Calu3 (cell line): ENCODE data around the gene DGKG. TPM values are rescaled to one million over a fixed set of nuclear protein-coding genes. Genes with fewer than 3 reads are reported as not detected.

Experiments used
- BruUV-seq: library from RNA; stranded (reverse); fragments of 400-500 nt; replicated peaks from 2 replicates; lab custom pipeline; 2021; lab: Mats Ljungman, UMichigan
- CTCF ChIA-PET: fragments of 300-600 bp; sonication (Branson Sonifier 250); formaldehyde crosslinking; loops from one replicate; lab custom pipeline; 2022; ENCODE audit warnings: antibody characterized with exemption; lab: Charles Lee
- DNase-seq: peaks from one replicate; pipeline ENCODE4 v3.0.0; 2022
- H3K27ac Mint-ChIP-seq: one replicate; pipeline ENCODE4 v1.8.0; 2022; ENCODE audit warnings: mixed read lengths; ENCODE audit not compliant: unreplicated experiment
- H3K27me3 Mint-ChIP-seq: one replicate; pipeline ENCODE4 v1.8.0; 2022; ENCODE audit warnings: mixed read lengths; ENCODE audit not compliant: unreplicated experiment
- H3K36me3 Mint-ChIP-seq: one replicate; pipeline ENCODE4 v1.8.0; 2022; ENCODE audit warnings: mild to moderate bottlenecking, moderate library complexity, mixed read lengths; ENCODE audit not compliant: insufficient read depth, unreplicated experiment
- H3K4me1 Mint-ChIP-seq: one replicate; pipeline ENCODE4 v1.8.0; 2022; ENCODE audit warnings: mild to moderate bottlenecking, low read depth, mixed read lengths; ENCODE audit not compliant: unreplicated experiment
- H3K4me3 Mint-ChIP-seq: one replicate; pipeline ENCODE4 v1.8.0; 2022; ENCODE audit warnings: mild to moderate bottlenecking, low read depth, moderate library complexity, mixed read lengths; ENCODE audit not compliant: unreplicated experiment
- H3K9me3 Mint-ChIP-seq: one replicate; pipeline ENCODE4 v1.8.0; 2022; ENCODE audit warnings: low read depth, mixed read lengths; ENCODE audit not compliant: unreplicated experiment
- CTCF ChIP-seq: fragments of 200-600 bp; IDR thresholded peaks from one replicate; pipeline ENCODE4 v1.8.0; 2022; ENCODE audit warnings: antibody characterized with exemption; ENCODE audit not compliant: unreplicated experiment
- intact Hi-C: fragments of 100-400 bp; cut with micrococcal nuclease; formaldehyde crosslinking; loops from one replicate; pipeline ENCODE4 v1.10.0; 2022; ENCODE audit not compliant: unreplicated experiment
- total RNA-seq: library from RNA; stranded (reverse); gene quantifications from 2 replicates; pipeline ENCODE4 v1.2.3, GENCODE V29; 2022

The DGKG gene
- total RNA-seq, 1 experiment from 2014 or later: 5.7 TPM

GRCh38 chr3:186109897-186110803 is 251.9 kb downstream of the DGKG start:
- Mint-ChIP-seq H3K27me3 (peaks cover 25% of the 10 kb centered on the region), H3K27ac (peak overlapping the region; percentile 85), H3K36me3 (peaks cover 49% of the 10 kb centered on the region), H3K4me1 (peaks cover 21% of the 10 kb centered on the region), H3K4me3 (peak overlapping the region; percentile 79), H3K9me3 (no peaks in the 10 kb centered on the region)
- no TSS peak for BruUV-seq
- DNase-seq: peak; percentile 30
- CTCF ChIA-PET: interaction anchor here (0.6 to 2.3 kb wide), 5 partner anchors 22 to 132 kb away, joined by 3 to 10 read pairs (median 3); no protein-coding TSS in a partner anchor
- intact Hi-C loops: loop anchor here (5.0 kb wide), 1 partner anchor 42 kb away; no protein-coding TSS in a partner anchor
- no peak for TF ChIP-seq CTCF

GRCh38 chr3:186108941-186109865 is 252.8 kb downstream of the DGKG start, which contains the start of gene ETV5:
Gene ETV5 (minus strand): TSS chr3:186109089. CDS start chr3:186105868, 3,221 bp downstream.
- CTCF ChIA-PET: interaction anchor here (1.1 to 2.3 kb wide), 7 partner anchors 8 to 133 kb away, joined by 3 to 10 read pairs (median 4); no protein-coding TSS in a partner anchor
- TSS peak; percentile 96 for BruUV-seq
- no peaks in the 10 kb centered on the region for H3K9me3 Mint-ChIP-seq

GRCh38 chr3:186108106-186108940 is 253.7 kb downstream of the DGKG start:
- Mint-ChIP-seq H3K4me3 (peak overlapping the region; percentile 79), H3K27ac (peak overlapping the region; percentile 85), H3K36me3 (peaks cover 62% of the 10 kb centered on the region), H3K9me3 (no peaks in the 10 kb centered on the region), H3K27me3 (peaks cover 13% of the 10 kb centered on the region), H3K4me1 (peaks cover 34% of the 10 kb centered on the region)
- peak; percentile 68 for DNase-seq
- CTCF ChIA-PET: interaction anchor here (0.7 to 2.3 kb wide), 11 partner anchors 9 to 1846 kb away, joined by 3 to 10 read pairs (median 4); no protein-coding TSS in a partner anchor
- no peak for TF ChIP-seq CTCF
- intact Hi-C loops: loop anchor here (5.0 kb wide), 1 partner anchor 44 kb away; no protein-coding TSS in a partner anchor
- no TSS peak for BruUV-seq

More at GRCh38 chr3:186108941-186109865, 252.8 kb downstream of the DGKG start, which contains the start of gene ETV5:
- intact Hi-C loops: loop anchor here (5.0 kb wide), 1 partner anchor 43 kb away; no protein-coding TSS in a partner anchor
- H3K36me3 Mint-ChIP-seq: peaks cover 53% of the 10 kb centered on the region
- peak within 1 kb of the TSS; percentile 79 for H3K4me3 Mint-ChIP-seq
- TF ChIP-seq CTCF: no peak
- H3K27ac Mint-ChIP-seq: peak within 1 kb of the TSS; percentile 85
- peaks cover 25% of the 10 kb centered on the region for H3K4me1 Mint-ChIP-seq
- H3K27me3 Mint-ChIP-seq: peaks cover 16% of the 10 kb centered on the region
- peak; percentile 100 for DNase-seq
